HG03064 (cell line): ENCODE measurements around the gene EIF2S1.
A peak's percentile ranks its signal among the peaks of the same experiment; 100 is the strongest.
"Not testable (repeated sequence)": the region's sequence is repeated elsewhere in the genome, so short reads cannot be mapped to it uniquely, and the experiment has no call there.

Experiments used
- ATAC-seq: cut with Tn5 transposase; IDR thresholded peaks from one replicate; pipeline ENCODE4 v1.9.1; 2021; ENCODE audit warnings: low read depth; ENCODE audit not compliant: unreplicated experiment

Gene EIF2S1

DNA sequence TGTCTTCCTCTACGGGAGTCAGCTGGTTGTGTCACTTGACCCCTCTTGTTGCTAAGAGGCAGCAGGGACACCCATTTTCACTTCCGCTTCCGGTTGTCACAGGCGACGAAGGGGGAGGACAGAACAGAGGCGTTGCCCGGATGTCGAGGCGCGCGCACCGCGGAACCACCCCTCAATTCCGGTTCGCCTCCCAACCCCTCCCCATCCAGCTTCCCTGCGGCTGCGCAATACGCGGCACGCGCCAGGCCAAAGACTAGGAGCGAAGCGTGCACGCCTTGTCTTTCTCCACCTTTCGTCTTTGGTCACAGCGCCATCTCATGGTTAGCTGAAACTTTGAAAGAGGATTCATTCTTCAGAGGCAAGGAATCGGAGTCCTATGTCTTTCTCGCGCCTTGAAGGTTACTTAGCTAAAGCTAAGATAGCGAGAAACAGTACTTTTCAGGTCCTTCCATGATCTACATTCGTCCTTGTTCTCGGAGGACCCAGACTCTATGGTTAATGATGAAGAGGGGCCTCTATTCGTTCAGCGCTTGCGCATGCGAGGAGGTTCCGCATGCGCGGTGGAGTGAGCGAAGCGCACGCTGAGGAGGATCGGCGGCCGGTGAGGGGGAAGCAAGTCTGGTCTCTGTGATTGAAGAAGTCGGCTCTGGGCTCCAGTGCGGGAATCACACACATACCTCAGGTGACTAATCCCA, at the start of gene EIF2S1, which contains the start of gene ATP6V1D:
TSS of gene EIF2S1 (plus strand) at position 554 of the 695 bp plus-strand sequence. CDS start 4,440 bp downstream, outside the sequence.
TSS of gene ATP6V1D (minus strand) at position 30 of the 695 bp plus-strand sequence. CDS start 106 bp downstream, outside the sequence.
- peak; percentile 86 for ATAC-seq

DNA sequence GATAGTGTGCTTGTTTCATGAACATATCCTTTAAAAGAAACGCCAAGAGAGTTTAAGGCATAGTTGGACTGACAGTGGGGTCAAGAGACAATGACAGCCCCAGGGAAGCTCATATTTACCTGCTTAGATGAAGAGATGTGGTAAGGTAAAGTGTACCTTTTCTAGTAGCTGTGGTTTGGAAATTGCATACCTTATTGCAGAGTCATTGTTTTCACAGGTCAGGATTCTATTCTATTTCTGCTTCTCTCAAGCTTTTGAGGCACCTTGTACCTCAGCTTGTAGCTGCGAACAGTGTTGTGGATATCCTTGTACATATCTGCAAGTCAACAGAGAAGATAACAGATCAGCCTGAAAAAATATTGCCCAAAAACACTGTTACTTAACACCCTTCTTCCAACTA, 48.3 kb upstream of the EIF2S1 start:
- ATAC-seq: no peak

DNA sequence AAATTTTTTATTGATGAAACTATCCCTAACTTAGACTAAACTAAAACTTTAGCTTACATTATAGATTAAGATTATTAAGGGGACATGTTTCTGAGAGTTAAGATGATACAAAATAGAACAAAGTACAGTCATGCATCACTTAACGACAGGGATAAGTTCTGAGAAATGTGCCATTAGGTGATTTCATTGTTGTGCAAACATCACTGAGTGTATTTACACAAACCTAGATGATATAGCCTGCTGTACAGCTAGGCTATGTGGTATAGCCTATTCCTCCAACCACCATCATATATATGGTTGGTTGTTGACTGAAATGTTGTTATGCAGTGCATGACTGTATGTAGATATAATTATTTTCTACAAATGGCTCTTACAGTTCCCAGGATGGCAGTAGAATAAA, 47.0 kb upstream of the EIF2S1 start:
- ATAC-seq: no peak

DNA sequence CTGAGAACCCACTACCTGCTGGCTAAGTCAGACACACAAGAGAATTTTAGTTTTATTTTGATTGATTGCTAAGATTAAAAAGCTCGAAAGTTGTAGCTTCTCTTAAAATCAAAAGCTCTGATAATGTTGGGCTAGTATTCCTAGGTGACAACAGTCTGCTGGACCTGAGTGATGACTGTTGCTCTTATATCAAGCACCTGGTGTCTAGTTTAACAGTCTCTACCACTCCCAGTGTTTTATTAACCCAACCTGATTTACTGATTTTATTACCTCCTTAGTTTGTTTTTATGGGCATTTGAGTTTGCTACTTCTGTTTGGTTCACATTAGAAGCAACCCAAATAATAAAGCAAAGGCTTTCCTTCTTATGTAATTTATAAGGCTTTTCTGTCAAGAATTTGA, 42.3 kb upstream of the EIF2S1 start:
- no peak for ATAC-seq

DNA sequence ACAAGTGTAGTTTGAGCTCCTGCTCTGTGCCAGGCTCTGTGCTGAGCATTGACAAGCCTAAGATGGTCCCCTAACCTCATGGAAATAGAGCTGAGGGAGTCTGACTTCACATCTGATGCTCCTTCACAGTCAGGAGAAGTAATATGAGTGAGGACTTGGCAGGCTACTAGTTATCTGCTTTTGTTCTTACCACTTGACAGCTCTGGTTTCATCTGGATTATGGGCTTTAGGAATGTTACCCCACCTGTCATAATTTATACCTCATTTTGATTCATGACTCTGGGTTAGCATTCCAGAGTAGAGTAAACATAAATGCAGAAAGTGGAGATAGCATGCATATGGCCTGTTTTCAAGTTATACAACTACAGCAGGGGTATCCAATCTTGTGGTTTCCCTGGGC, 41.0 kb upstream of the EIF2S1 start:
- ATAC-seq: no peak

DNA sequence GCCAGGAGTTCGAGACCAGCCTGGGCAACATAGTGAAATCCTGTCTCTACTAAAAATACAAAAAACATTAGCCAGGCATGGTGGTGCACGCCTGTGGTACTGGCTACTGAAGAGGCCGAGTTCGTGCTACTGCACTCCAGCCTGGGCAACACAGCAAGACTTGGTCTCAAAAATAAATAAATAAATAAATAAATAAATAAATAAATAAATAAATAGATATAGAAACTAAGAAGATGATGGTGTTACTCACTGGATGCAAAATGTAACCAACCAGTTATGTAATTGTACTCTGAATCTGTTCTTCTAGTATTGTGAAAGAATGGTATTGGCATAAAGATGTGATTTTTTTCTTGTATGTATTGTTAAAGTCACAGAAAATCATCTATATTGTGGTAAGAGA, 30.5 kb upstream of the EIF2S1 start:
- not testable (repeated sequence) for ATAC-seq

DNA sequence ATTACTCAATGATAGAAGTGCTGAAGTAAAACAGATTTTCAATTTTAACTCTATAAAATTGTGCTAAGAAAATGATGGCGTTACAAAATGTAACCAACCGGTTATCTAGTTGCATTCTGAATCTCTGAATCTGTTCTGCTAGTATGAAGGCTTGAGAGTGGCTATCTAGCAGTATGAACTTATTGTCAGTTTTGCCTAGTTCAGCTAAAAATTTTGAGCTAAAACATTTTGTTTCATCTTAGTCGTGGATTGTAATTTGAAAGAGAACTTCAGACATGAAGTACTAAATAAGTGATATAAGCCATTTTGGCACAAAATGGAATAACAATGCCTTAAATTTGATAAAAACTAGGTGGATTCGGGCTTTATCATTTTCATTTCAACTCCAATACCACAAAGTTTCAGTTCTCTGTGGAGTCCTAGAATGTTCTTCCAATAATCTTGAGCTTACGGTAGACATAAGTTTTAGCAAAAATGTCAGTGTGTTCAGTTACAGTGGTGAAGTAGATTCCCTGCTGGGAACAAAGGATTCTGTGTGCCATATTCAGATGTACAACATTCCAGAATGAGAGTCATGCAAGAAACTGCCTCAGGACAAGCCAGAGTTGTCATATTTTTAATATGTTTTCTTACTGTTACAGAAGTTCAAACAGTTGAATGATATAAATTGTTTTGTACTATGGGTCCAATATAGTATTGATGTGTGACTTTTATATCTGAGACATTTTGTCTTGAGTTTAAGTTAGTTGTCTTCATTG, 28.6 kb upstream of the EIF2S1 start:
- no peak for ATAC-seq

DNA sequence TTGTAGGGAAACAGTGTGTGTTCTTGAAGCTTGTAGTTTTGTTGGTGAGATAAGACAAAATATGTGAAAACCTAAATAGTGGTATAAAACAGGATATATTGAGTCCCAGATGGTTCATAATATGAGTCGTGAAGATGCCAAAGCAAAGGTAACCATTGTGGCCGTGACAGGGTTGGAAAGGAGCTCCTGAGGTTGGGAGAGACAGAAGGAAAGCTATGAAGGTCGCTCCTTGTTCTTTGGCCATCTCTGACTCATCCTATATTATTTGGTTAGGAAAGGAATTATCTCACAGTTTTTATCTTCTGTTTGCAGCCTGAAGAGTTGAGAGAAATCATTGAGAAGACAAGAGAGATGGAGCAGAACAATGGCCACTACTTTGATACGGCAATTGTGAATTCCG, 27.7 kb upstream of the EIF2S1 start:
- ATAC-seq: no peak

DNA sequence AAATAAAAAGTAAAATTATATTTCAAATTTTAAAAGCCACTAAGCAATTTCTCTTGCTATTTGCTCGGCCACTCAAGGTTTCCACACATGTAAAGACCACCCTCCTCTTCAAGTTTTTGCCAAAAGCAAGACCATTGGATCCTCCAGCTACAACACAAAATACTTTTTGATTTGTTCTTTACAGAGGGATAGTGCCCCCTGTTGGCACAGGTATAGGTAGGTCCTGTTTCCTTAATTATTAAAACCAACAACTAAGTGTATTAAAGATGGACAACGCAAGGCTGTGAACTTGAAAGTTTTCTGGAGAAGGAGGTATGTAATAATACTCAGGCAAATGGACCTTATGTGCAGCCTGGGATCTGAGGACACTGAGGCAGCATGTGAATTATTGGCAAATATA, 24.3 kb upstream of the EIF2S1 start:
- no peak for ATAC-seq

DNA sequence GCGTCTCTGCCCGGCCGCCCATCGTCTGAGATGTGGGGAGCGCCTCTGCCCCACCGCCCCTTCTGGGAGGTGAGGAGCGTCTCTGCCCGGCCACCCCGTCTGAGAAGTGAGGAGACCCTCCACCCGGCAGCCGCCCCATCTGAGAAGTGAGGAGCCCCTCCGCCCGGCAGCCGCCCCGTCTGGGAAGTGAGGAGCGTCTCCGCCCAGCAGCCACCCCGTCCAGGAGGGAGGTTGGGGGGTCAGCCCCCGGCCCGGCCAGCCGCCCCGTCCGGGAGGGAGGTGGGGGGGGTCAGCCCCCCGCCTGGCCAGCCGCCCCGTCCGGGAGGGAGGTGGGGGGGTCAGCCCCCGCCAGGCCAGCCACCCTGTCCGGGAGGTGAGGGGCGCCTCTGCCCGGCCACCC, 18.9 kb upstream of the EIF2S1 start:
- not testable (repeated sequence) for ATAC-seq

DNA sequence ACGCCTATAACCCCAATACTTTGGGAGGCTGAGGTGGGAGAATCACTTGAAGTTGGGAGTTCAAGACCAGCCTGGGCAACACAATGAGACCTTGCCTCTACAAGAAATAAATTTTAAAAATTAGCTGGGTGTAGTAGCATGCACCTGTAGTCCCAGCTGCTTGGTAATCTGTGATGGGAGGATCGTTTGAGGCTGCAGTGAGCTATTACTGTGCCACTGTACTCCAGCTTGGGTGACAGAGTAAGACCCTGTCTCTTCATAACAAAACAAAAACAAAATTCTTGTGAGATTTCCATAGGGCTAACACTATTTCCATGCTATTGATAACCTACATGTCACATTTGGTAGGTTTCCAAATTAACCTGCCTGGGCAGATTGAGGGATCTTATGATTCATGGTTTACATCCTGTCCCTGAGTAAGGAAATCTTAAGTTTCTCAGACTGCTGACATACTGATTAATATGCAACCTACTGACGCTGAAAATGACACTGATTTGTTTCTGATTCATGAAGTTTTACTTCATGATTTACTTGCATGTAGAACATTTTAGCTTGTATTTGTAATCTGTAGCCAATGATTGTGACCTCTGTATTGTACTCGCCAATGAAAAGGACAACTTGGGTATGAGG, 16.4 kb upstream of the EIF2S1 start:
- no peak for ATAC-seq

DNA sequence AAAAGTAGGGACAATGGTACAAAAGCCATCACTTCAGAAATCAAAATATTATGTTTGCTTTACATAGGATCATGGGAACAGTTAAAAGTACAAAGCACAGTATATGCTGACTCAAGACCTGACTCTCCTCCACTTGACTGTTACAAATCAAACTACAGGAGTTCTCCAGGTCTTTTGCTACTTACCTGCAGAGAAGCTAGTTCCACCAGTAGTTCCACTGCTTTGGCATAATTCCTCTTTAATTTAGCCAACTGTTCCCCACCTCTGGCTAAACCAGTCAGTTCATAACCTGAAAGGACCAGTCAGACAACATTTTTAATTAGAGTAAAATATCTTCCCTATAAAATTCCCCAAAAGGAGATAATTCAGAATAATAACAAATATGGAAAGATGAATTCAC, 14.5 kb upstream of the EIF2S1 start:
- ATAC-seq: no peak

DNA sequence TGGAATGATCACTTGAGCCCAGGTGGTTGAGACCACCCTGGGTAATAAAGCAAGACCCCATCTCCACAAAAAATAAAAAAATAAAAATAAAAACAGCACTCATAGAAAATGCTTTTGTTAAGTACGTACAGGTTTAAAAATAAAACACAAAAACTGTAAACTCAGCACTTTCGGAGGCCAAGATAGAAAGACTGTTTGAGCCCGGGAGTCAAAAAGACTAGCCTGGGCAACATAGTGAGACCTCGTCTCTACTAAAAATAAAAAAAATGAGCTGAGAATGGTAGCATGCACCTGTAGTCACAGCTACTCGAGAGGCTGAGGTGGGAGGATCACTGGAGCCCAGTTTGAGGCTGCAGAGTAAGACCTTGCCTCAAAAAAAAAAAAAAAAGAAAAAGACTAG, 8.1 kb upstream of the EIF2S1 start:
- no peak for ATAC-seq

DNA sequence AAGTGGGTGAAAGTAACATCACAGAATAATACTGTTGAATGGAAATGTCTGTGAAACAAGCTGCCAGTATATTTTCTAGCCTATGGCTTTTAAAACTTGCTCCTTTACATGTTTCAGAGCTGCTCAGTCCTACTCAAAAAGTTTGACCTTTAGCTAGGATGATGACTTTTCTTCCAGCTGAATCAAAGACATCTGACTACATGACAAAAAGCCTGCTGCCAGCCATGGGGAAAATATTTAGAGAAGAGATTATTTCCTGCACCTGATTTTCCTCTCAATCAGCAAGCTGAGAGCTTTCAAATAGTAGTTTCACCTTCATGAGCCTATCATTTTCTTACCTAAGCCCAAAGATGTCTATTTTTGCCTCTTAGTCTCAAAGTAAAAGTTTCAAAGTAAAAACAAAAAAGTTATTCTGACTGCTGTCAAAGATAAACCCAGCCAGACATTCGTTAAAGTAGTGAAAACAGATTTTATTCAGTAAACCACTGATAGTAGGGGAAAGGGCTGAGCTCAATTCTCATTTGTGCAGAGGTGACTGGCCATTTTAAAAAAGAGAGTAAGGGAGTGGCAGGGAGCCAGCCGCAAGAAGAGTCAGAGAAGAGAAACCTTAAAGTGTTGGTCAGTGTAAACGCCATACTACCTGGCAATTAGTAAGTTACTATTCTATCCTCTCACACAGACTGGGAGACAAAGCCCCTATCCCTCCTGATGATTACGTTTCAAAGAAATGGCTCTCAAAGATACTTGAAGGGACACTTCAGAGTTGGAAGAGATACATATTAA, 2.8 kb upstream of the EIF2S1 start:
- no peak for ATAC-seq

DNA sequence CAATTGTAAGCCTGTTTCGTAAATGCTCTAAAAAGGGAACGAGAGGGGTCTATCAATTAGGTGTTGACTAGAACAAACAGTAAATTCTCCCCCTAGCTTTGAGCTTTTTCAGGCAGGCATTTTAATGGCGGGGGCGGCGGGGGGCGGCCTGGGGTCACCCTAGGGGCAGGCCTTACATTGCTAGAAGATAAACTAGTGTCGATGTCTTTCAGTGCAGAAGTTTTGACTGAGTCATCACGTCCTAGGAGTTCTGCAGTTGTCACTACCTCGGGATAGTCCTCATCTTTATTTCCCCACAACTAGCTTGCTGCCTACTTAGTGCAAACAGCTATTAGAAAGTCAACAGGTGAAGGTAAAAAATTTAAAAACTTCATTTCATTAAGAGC, 2.2 kb upstream of the EIF2S1 start:
- ATAC-seq: no peak

DNA sequence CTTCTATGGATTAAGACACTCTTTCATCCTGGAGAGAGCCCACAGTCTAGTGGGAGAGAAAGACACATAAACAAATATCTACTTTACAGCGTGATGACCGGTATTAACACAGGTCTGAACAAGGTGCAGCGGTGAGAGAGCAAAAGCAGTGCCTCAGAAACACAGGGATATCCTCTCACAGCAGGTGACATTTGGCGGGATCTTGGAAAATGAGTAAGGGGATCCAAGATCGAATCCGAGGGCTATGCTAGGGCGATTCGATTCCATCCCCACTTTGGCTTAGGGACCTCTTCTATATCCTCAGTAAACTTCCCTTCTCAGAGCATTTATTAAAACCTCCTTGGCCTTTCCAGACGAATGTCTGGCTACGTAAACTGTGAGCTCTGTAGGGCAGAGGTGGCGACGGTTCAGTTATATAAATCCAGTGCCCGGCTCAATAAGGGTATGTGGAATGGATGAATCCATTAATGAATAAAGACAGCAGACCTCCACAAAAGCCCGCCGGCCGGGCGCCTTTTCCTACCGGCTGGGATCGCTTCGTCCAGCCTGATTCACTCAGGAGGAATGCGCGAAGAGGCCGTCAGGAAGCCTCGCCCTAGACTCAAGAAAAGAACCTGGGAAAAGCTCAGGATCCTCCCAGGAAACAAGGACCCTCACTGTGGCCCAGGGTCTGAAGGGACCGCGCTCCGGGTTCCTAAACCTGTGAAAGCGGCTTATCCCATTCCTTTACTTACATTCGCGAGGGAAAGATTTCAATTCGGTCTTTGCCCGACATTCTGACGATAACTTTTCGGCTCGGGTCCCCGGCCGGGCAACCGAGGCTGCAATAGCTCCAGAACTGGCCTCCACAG, 979 bp upstream of the EIF2S1 start:
- peak; percentile 1 for ATAC-seq

DNA sequence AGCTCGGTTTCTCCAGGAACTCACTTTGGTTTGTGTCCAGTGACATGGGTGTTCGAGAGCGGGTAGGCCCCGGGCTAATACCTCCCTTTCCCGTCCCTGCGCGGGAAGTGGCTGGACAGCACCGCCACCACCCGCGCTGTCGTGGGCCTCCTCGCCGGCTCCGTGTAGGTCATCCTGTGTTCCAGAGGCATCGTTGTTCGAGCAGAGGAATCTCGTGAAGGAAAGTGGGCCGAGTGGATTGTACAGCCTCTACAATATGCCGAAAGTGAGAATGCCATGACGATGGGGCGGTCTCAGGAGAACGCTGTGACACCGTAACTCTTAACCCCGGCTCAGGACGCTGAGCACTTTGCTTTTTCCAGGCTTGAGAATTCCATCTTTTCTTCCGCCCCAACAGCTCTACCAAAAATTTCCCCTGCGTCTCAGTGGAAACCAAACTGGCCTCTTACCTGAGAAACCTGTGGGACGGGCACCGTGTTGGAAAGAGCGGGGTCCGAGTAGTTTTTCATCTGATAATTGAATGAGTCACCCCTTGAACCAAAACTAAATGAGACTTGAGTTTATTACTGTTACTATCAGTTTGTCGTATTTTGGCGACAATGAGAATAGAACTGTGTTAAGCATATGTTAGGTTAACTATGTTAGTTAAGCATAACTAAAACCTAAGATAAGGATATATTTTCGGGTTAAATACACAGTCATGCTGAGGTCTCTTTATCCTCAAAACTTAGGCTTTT, 510 bp downstream of the EIF2S1 start:
- ATAC-seq: peak; percentile 31

DNA sequence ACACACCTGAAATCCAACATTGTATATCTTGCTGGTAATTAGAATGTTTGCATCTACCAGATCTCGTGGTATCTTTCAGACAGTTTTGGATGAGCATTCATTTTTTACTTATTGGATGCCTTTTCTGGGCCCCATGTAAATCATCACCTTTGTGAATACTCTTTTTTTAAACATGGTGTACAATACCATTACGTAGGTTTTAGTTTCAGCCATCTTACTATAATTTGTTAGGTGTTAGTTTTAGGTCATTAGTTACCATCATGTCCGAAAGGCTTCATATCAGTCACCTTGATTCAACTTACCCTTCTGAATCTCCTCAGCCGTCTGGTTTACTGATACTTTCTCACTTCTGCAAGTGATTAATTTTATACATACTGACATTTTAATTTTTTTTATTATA, 5.3 kb downstream of the EIF2S1 start:
- ATAC-seq: no peak

DNA sequence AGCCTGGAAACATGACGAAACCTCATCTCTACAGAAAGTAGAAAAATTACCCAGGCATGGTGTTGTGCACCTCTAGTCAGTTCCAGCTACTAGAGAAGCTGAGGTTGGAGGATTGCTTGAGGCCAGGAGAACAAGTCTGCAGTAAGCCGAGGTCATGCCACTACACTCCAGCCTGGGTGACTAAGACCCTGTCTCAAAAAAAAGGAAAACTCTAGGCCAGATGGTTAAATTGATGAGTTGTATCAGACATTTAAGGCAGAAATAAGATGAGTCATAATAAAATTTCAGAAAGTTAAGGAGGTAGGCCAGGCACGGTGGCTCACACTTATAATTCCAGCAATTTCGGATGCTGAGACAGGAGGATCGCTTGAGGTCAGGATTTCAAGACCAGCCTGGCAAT, 10.7 kb downstream of the EIF2S1 start:
- ATAC-seq: no peak
